Measurements from ENCODE around the gene GPR161. TPM values are rescaled to one million over a fixed set of nuclear protein-coding genes. Genes with fewer than 3 reads are reported as not detected.

GPR161 gene
- total RNA-seq, 1 experiment from 2014 or later: 15.2 TPM

- DNase-seq (ENCODE audit: low read depth): no peak
Observed at GRCh38 chr1:168146626-168147025, 9.9 kb upstream of the GPR161 start.

- no peak for DNase-seq (ENCODE audit: low read depth)
Observed at GRCh38 chr1:168146160-168146539, 9.4 kb upstream of the GPR161 start.

GRCh38 chr1:168145184-168146159 is 8.7 kb upstream of the GPR161 start:
- DNase-seq (ENCODE audit: low read depth): peak; percentile 80

- DNase-seq (ENCODE audit: low read depth): no peak
Observed at GRCh38 chr1:168141871-168142385, 5.2 kb upstream of the GPR161 start.

- no peak for DNase-seq (ENCODE audit: low read depth)
Observed at GRCh38 chr1:168139070-168139469, 2.3 kb upstream of the GPR161 start.

GRCh38 chr1:168138134-168138533 is 1.4 kb upstream of the GPR161 start:
- DNase-seq (ENCODE audit: low read depth): peak; percentile 49

GRCh38 chr1:168137515-168137821 is 738 bp upstream of the GPR161 start:
- DNase-seq (ENCODE audit: low read depth): no peak

- DNase-seq (ENCODE audit: low read depth): peak; percentile 41
Observed at GRCh38 chr1:168135921-168136708, 615 bp downstream of the GPR161 start.

- DNase-seq (ENCODE audit: low read depth): peak; percentile 41
Observed at GRCh38 chr1:168135116-168135920, 1.4 kb downstream of the GPR161 start.

GRCh38 chr1:168134642-168135041 is 2.1 kb downstream of the GPR161 start:
- DNase-seq (ENCODE audit: low read depth): no peak

- no peak for DNase-seq (ENCODE audit: low read depth)
Observed at GRCh38 chr1:168134132-168134531, 2.6 kb downstream of the GPR161 start.

- DNase-seq (ENCODE audit: low read depth): no peak
Observed at GRCh38 chr1:168129933-168130332, 6.8 kb downstream of the GPR161 start.

GRCh38 chr1:168127503-168127902 is 9.2 kb downstream of the GPR161 start:
- peak; percentile 13 for DNase-seq (ENCODE audit: low read depth)

- no peak for DNase-seq (ENCODE audit: low read depth)
Observed at GRCh38 chr1:168125051-168125450, 11.7 kb downstream of the GPR161 start.

- peak; percentile 80 for DNase-seq (ENCODE audit: low read depth)
Observed at GRCh38 chr1:168121401-168122011, 15.2 kb downstream of the GPR161 start.

GRCh38 chr1:168119750-168120149 is 17.0 kb downstream of the GPR161 start:
- DNase-seq (ENCODE audit: low read depth): no peak

GRCh38 chr1:168116327-168116799 is 20.4 kb downstream of the GPR161 start:
- DNase-seq (ENCODE audit: low read depth): no peak

GRCh38 chr1:168114845-168115244 is 21.9 kb downstream of the GPR161 start:
- no peak for DNase-seq (ENCODE audit: low read depth)

- peak; percentile 95 for DNase-seq (ENCODE audit: low read depth)
Observed at GRCh38 chr1:168112673-168113305, 23.9 kb downstream of the GPR161 start.

- DNase-seq (ENCODE audit: low read depth): no peak
Observed at GRCh38 chr1:168110896-168111545, 25.7 kb downstream of the GPR161 start.
